ENCODE data around the gene CCT2. TPM values are rescaled to one million over a fixed set of nuclear protein-coding genes. Genes with fewer than 3 reads are reported as not detected.
A peak's percentile ranks its signal among the peaks of the same experiment; 100 is the strongest.

The CCT2 gene
- total RNA-seq, 2 experiments from 2014 or later: 484 to 501 TPM

DNA sequence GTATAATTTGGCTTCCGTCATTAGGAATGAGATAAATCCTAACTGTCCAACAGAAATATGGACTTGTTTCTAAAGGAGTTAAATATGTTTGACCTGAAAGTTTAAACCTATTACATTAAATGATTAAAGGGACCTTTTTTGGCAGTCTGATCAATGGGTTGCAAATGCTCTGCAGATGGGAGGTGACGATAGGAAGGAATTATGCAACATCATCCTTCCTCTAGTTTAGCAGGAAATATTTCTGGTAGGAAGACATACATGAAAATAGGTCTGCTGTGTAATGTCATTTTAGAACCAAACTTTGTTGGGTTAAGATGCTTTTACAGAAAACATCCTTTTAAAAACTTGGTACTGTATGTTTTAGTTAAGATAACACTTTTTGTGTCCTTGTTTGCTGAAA, 22.9 kb downstream of the CCT2 start:
- Mint-ChIP-seq H3K27me3 (no peaks in the 10 kb centered on the region), H3K4me3 (no peak overlapping the region), H3K36me3 (peaks cover 5% of the 10 kb centered on the region), H3K4me1 (no peaks in the 10 kb centered on the region), H3K9me3 (no peaks in the 10 kb centered on the region), H3K27ac (no peak overlapping the region)
- DNase-seq: no peak

DNA sequence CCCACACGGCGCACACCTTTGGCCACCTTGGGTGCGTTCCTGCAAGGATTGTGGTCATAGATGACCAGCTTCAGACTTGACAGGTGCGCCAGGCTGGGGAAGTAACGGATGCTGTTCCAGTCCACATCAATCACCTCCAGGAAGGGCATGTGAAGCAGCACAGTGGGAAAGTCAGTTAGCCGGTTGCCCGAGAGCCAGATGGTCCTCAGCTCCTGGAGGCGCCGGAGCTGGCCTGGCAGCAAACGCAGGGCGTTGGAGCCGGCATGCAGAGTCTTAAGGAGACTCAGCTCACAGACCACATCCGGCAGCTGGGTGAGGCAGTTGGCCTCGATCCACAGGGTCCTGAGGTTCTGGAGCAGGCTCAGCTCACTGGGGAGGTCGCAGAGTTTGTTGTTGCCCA, 24.9 kb downstream of the CCT2 start:
- no peak for DNase-seq
- no peaks in the 10 kb centered on the region for H3K4me1 Mint-ChIP-seq
- no peaks in the 10 kb centered on the region for H3K36me3 Mint-ChIP-seq
- no peak overlapping the region for H3K4me3 Mint-ChIP-seq
- no peaks in the 10 kb centered on the region for H3K27me3 Mint-ChIP-seq
- no peaks in the 10 kb centered on the region for H3K9me3 Mint-ChIP-seq
- no peak overlapping the region for H3K27ac Mint-ChIP-seq

GRCh38 chr12:69610729-69611128, 25.5 kb downstream of the CCT2 start, which contains the start of gene LRRC10:
Gene LRRC10, minus strand, starts transcription at chr12:69610907. Its CDS starts 69 bp downstream, at chr12:69610838.
- no peaks in the 10 kb centered on the region for H3K27me3 Mint-ChIP-seq
- no peaks in the 10 kb centered on the region for H3K36me3 Mint-ChIP-seq
- no peak within 1 kb of the TSS for H3K4me3 Mint-ChIP-seq
- H3K4me1 Mint-ChIP-seq: no peaks in the 10 kb centered on the region
- no peak for DNase-seq
- no peaks in the 10 kb centered on the region for H3K9me3 Mint-ChIP-seq
- no peak within 1 kb of the TSS for H3K27ac Mint-ChIP-seq

GRCh38 chr12:69613351-69613750, 28.1 kb downstream of the CCT2 start:
- Mint-ChIP-seq H3K36me3 (no peaks in the 10 kb centered on the region), H3K9me3 (no peaks in the 10 kb centered on the region), H3K27me3 (peaks cover 7% of the 10 kb centered on the region), H3K4me3 (no peak overlapping the region), H3K27ac (no peak overlapping the region), H3K4me1 (no peaks in the 10 kb centered on the region)
- DNase-seq: no peak

GRCh38 chr12:69616025-69616424, 30.8 kb downstream of the CCT2 start:
- Mint-ChIP-seq H3K27me3 (peaks cover 10% of the 10 kb centered on the region), H3K4me1 (no peaks in the 10 kb centered on the region), H3K9me3 (no peaks in the 10 kb centered on the region), H3K4me3 (no peak overlapping the region), H3K27ac (no peak overlapping the region), H3K36me3 (no peaks in the 10 kb centered on the region)
- no peak for DNase-seq

- H3K4me1 Mint-ChIP-seq: no peaks in the 10 kb centered on the region
- no peak overlapping the region for H3K27ac Mint-ChIP-seq
- H3K4me3 Mint-ChIP-seq: no peak overlapping the region
- no peaks in the 10 kb centered on the region for H3K9me3 Mint-ChIP-seq
- H3K36me3 Mint-ChIP-seq: no peaks in the 10 kb centered on the region
- peaks cover 10% of the 10 kb centered on the region for H3K27me3 Mint-ChIP-seq
- DNase-seq: no peak
Measured at GRCh38 chr12:69619050-69619449, 33.8 kb downstream of the CCT2 start.

- Mint-ChIP-seq H3K4me1 (no peaks in the 10 kb centered on the region), H3K36me3 (no peaks in the 10 kb centered on the region), H3K27ac (no peak overlapping the region), H3K27me3 (peaks cover 10% of the 10 kb centered on the region), H3K4me3 (no peak overlapping the region), H3K9me3 (no peaks in the 10 kb centered on the region)
- DNase-seq: no peak
Measured at GRCh38 chr12:69620077-69620476, 34.8 kb downstream of the CCT2 start.

DNA sequence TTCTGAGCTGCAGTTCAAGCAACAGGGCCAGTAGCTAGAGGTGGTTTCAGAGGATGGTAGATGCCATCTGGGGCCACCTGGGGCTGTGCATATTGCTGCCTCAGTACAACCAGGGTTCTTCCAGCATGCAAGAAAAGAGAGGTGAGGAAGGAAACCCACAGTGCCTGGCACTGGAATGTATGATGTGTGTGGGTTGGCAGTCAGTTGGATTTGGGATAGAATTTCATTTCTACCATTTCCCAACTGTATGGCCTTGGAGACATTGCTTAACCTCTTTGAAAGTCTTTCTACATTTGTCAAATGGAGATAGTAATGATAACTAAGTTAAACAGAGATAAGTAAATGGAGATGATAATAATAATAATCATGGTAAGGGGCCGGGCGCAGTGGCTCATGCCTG, 35.7 kb downstream of the CCT2 start:
- Mint-ChIP-seq H3K27ac (no peak overlapping the region), H3K9me3 (no peaks in the 10 kb centered on the region), H3K36me3 (no peaks in the 10 kb centered on the region), H3K27me3 (peaks cover 10% of the 10 kb centered on the region), H3K4me1 (no peaks in the 10 kb centered on the region), H3K4me3 (no peak overlapping the region)
- DNase-seq: no peak

DNA sequence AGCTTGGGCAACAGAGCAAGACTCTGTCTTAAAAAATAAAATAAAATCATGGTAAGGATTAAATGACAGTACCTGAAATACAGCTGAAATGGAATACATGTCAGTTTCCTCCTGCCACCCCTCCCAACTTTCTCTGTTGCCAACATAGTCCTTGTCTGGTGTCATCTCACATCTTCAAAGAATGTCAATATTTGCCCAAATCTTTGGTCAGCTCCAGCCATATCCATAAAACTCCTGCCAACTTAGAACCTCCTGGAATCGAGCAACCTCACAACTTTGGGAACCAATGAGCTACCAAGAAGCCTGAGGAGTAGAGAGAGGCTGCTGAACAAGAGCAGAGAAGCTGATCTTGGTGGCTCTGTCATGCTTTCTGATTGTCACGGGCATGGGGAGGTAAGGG, 36.3 kb downstream of the CCT2 start:
- H3K36me3 Mint-ChIP-seq: no peaks in the 10 kb centered on the region
- H3K27me3 Mint-ChIP-seq: peaks cover 6% of the 10 kb centered on the region
- no peak overlapping the region for H3K4me3 Mint-ChIP-seq
- H3K4me1 Mint-ChIP-seq: no peaks in the 10 kb centered on the region
- H3K27ac Mint-ChIP-seq: no peak overlapping the region
- DNase-seq: no peak
- no peaks in the 10 kb centered on the region for H3K9me3 Mint-ChIP-seq

DNA sequence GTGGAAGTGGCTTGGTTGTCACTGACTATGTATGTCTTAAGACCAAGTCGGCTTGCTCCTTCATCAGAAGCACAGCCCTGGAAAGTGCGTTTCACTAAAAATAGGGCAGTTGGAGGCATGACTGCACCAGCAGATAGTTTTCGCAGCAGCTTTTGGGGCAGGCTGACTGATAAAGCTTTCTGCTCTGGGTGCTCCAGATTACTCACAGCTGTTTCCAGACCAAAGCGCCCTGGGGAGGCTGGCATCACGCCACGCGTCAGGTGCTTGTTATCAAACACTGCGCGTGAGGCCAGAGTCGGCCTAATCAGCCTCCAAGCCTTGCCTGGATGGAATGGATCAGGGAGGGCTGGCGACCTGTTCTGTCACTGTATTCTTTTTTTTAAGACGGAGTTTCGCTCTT, 38.7 kb downstream of the CCT2 start:
- no peak overlapping the region for H3K4me3 Mint-ChIP-seq
- H3K36me3 Mint-ChIP-seq: no peaks in the 10 kb centered on the region
- H3K27ac Mint-ChIP-seq: no peak overlapping the region
- H3K9me3 Mint-ChIP-seq: no peaks in the 10 kb centered on the region
- H3K27me3 Mint-ChIP-seq: no peaks in the 10 kb centered on the region
- no peaks in the 10 kb centered on the region for H3K4me1 Mint-ChIP-seq
- DNase-seq: no peak

GRCh38 chr12:69627501-69627900, 42.2 kb downstream of the CCT2 start:
- Mint-ChIP-seq H3K9me3 (no peaks in the 10 kb centered on the region), H3K27me3 (no peaks in the 10 kb centered on the region), H3K36me3 (no peaks in the 10 kb centered on the region), H3K4me1 (peaks cover 3% of the 10 kb centered on the region), H3K4me3 (no peak overlapping the region), H3K27ac (no peak overlapping the region)
- no peak for DNase-seq

DNA sequence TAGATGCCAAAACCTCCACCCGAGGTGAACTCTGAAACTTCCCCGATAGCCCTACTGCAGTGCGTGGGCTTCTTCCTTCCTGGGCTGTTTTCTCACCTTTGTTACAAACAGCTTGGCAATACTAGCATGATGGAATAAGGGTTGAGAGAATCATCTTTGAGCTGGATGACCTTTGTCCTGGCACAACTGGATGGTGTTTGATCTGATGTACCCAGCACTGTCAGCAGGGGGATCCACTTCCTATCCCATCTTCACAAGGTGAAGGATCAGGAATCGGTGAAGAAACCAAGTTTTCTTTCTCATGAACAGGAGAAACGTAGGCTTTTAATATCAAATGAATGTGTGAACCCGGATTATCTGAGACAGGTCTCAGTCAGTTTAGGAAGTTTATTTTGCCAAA, 44.9 kb downstream of the CCT2 start:
- Mint-ChIP-seq H3K4me1 (peaks cover 3% of the 10 kb centered on the region), H3K27me3 (no peaks in the 10 kb centered on the region), H3K9me3 (no peaks in the 10 kb centered on the region), H3K4me3 (no peak overlapping the region), H3K27ac (no peak overlapping the region), H3K36me3 (no peaks in the 10 kb centered on the region)
- no peak for DNase-seq

- Mint-ChIP-seq H3K4me3 (no peak overlapping the region), H3K4me1 (peaks cover 3% of the 10 kb centered on the region), H3K27ac (no peak overlapping the region), H3K36me3 (no peaks in the 10 kb centered on the region), H3K9me3 (no peaks in the 10 kb centered on the region), H3K27me3 (no peaks in the 10 kb centered on the region)
- DNase-seq: no peak
Measured at GRCh38 chr12:69633061-69633460, 47.8 kb downstream of the CCT2 start.

DNA sequence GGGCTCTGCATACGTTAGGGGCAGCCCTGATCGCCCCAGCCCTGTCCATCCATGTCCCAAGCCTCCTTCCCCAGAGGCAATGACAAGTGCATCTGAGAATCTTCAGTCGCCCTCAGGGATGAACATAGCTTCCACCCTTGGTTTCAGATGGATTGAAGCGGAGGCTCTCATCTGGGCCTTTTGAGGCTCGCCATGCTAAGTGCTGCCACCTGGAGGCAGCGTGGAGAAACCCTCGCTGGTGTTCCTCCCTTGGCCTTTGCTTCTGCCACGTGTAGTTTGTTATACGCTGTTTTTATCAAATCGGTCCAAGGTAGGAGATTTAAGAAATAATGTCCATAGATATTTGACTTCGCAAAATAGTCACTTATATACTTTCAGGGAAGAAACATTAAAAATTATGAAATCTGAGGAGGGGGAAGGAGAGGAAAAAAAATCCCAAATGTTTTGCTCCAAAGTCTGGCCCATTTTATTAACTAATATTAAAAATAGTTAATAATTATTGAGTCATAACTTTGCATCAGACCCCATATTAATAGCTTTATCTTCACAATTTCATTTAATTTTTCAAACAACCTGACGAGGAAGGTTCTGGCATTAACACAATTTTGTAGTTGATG, 54.2 kb downstream of the CCT2 start:
- peak; percentile 60 for DNase-seq
- H3K4me3 Mint-ChIP-seq: no peak overlapping the region
- H3K9me3 Mint-ChIP-seq: no peaks in the 10 kb centered on the region
- no peaks in the 10 kb centered on the region for H3K36me3 Mint-ChIP-seq
- no peak overlapping the region for H3K27ac Mint-ChIP-seq
- no peaks in the 10 kb centered on the region for H3K4me1 Mint-ChIP-seq
- H3K27me3 Mint-ChIP-seq: no peaks in the 10 kb centered on the region

DNA sequence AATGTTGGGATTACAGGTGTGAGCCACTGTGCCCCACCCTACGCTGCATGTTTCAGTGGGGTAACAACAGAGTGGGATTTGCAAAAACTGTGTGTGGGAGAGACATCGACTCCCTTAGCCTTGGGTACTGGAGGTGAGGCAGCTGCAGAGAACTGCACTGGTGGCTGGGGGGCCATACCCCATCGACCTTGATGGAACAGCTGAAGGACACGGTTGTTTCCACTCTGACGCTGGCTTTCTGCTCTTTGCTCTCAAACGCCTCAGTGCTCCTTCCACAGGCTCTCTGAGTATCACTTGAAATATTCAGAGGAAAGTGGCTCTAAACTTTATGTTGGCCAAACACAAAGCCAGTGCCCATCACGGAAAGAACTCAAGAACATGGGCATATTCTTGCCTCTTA, 56.3 kb downstream of the CCT2 start:
- no peaks in the 10 kb centered on the region for H3K36me3 Mint-ChIP-seq
- no peaks in the 10 kb centered on the region for H3K4me1 Mint-ChIP-seq
- no peak overlapping the region for H3K4me3 Mint-ChIP-seq
- H3K27ac Mint-ChIP-seq: no peak overlapping the region
- no peaks in the 10 kb centered on the region for H3K9me3 Mint-ChIP-seq
- no peak for DNase-seq
- no peaks in the 10 kb centered on the region for H3K27me3 Mint-ChIP-seq

GRCh38 chr12:69642531-69642930, 57.3 kb downstream of the CCT2 start:
- DNase-seq: no peak
- no peaks in the 10 kb centered on the region for H3K36me3 Mint-ChIP-seq
- H3K27ac Mint-ChIP-seq: no peak overlapping the region
- H3K27me3 Mint-ChIP-seq: peaks cover 3% of the 10 kb centered on the region
- H3K4me3 Mint-ChIP-seq: no peak overlapping the region
- no peaks in the 10 kb centered on the region for H3K4me1 Mint-ChIP-seq
- H3K9me3 Mint-ChIP-seq: no peaks in the 10 kb centered on the region

Measured in activated naive CD8-positive, alpha-beta T cell treated with anti-CD3 and anti-CD28 coated beads for 36 hours (primary cell).